Chondrocyte (in vitro differentiated cells): ENCODE data around the gene DCXR. TPM values are rescaled to one million over a fixed set of nuclear protein-coding genes. Genes with fewer than 3 reads are reported as not detected.

Source experiments
- DNase-seq: peaks from one replicate; pipeline ENCODE4 v3.0.0; 2021; ENCODE audit warnings: mixed read lengths, low spot score
- H3K27ac Mint-ChIP-seq: one replicate; pipeline ENCODE4 v1.8.0; 2021; ENCODE audit warnings: mild to moderate bottlenecking, moderate library complexity, mixed read lengths; ENCODE audit not compliant: unreplicated experiment
- H3K27me3 Mint-ChIP-seq: 2 replicates; pipeline ENCODE4 v1.8.0; 2021; ENCODE audit warnings: low read depth, mixed read lengths
- H3K36me3 Mint-ChIP-seq: 2 replicates; pipeline ENCODE4 v1.8.0; 2021; ENCODE audit warnings: low read depth, mixed read lengths
- H3K4me1 Mint-ChIP-seq: 2 replicates; pipeline ENCODE4 v1.8.0; 2021; ENCODE audit warnings: low read depth, mild to moderate bottlenecking, mixed read lengths
- H3K4me3 Mint-ChIP-seq: one replicate; pipeline ENCODE4 v1.8.0; 2021; ENCODE audit warnings: mild to moderate bottlenecking, moderate library complexity, mixed read lengths; ENCODE audit not compliant: unreplicated experiment
- H3K9me3 Mint-ChIP-seq: 2 replicates; pipeline ENCODE4 v1.8.0; 2021; ENCODE audit warnings: low read depth, mixed read lengths
- total RNA-seq: library from RNA; stranded (reverse); gene quantifications from 3 replicates; pipeline ENCODE4 v1.2.1, GENCODE V29; 2021
- TF ChIP-seq, protein P1 (sequence below): fragments of 200-600 bp; sonication (generic); IDR thresholded peaks from 2 replicates; pipeline ENCODE4 v1.5.0; 2021; ENCODE audit warnings: antibody characterized with exemption, mild to moderate bottlenecking, moderate library complexity

The DCXR gene
- total RNA-seq, 1 donor from 2014 or later = 59.8 TPM

DNA sequence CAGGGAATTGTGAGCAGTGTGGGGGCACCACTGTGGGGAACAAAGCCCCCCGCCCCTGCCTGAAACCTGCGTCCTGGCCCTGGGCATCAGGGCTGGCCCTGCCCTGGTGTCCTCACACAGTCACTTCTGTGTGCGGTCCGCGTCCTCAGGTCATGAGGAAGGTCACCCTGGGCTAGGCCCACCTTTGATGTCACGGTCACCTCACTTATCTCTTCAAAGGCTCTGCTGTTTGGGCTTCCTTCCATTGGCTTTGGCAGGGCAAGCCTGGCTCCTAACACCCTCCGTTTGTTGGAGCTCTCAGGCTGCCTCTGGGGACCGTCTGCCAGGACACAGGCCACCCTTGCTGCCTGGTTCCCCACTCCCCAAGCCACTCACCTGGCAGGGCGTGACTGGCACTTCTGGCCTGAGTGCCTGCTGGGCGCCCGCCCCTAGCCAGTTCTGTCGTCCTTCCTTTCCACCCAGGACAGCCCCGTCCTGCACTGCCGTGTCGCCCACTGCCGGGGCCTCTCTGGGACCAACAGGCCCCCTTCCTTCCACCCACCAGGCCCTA lies 23.6 kb downstream of the DCXR start:
- Mint-ChIP-seq H3K4me1 (no peaks in the 10 kb centered on the region), H3K4me3 (no peak overlapping the region), H3K9me3 (no peaks in the 10 kb centered on the region), H3K36me3 (no peaks in the 10 kb centered on the region), H3K27me3 (no peaks in the 10 kb centered on the region), H3K27ac (no peak overlapping the region)
- no peak for DNase-seq
- TF ChIP-seq, protein P1, sequence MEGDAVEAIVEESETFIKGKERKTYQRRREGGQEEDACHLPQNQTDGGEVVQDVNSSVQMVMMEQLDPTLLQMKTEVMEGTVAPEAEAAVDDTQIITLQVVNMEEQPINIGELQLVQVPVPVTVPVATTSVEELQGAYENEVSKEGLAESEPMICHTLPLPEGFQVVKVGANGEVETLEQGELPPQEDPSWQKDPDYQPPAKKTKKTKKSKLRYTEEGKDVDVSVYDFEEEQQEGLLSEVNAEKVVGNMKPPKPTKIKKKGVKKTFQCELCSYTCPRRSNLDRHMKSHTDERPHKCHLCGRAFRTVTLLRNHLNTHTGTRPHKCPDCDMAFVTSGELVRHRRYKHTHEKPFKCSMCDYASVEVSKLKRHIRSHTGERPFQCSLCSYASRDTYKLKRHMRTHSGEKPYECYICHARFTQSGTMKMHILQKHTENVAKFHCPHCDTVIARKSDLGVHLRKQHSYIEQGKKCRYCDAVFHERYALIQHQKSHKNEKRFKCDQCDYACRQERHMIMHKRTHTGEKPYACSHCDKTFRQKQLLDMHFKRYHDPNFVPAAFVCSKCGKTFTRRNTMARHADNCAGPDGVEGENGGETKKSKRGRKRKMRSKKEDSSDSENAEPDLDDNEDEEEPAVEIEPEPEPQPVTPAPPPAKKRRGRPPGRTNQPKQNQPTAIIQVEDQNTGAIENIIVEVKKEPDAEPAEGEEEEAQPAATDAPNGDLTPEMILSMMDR = no peak

DNA sequence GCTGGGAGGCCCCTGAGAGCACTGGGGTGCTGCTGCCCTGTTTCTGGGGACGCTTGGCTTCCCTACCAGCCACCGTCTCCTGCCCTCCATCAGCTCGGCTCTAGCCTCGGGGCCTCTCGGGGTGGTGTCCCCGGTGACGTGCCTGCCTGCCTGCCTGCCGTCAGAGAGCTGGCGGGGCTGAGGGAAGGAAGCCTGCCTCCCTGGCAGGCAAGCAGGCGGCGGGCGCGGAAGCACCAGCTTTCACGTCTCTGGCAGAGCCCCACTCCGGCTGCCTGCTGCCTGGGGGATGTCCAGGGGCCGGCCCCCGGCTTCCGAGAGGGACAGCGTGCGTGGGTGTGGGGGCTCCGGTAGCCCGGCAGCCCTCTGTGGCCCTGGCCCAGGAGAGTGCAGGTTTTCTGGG lies 24.2 kb downstream of the DCXR start:
- Mint-ChIP-seq H3K9me3 (no peaks in the 10 kb centered on the region), H3K4me1 (no peaks in the 10 kb centered on the region), H3K4me3 (no peak overlapping the region), H3K27me3 (no peaks in the 10 kb centered on the region), H3K36me3 (no peaks in the 10 kb centered on the region), H3K27ac (no peak overlapping the region)
- no peak for DNase-seq
- TF ChIP-seq, protein P1 = no peak

DNA sequence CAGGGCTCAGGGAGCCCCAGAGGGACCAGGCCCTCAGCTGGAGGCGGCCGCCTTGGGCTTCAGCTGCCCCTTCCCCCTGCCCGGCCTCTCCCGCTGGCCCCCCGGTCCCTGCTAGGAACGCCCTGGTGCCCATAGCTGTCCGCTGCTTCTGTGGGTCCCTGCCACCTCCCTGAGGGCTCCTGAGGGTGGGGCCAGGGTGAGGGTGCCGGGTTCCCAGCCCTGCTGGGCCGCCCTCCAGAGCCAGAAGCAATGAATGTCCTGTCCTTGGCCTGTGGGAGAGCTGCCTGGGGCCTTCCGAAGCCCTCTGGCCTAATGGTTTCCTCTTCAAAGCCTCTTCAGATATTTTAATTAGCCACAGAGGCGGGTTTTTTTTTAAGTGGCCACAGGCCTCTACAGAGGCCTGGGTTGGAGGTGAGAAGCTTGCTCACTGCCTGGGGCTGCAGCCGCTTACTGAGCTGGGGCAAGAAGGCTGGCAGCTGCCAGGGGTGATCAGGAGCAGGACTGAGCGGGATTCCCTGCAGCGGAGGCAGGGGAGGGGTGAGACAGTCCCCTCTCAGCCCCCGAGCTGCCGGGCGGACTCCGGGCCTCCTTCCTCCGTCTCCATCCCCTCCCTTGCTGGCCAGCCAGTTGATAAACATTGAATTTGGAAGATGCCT lies 24.7 kb downstream of the DCXR start:
- no peaks in the 10 kb centered on the region for H3K27me3 Mint-ChIP-seq
- H3K9me3 Mint-ChIP-seq = no peaks in the 10 kb centered on the region
- TF ChIP-seq, protein P1 = no peak
- H3K27ac Mint-ChIP-seq = no peak overlapping the region
- H3K36me3 Mint-ChIP-seq = no peaks in the 10 kb centered on the region
- DNase-seq = no peak
- H3K4me3 Mint-ChIP-seq = no peak overlapping the region
- H3K4me1 Mint-ChIP-seq = no peaks in the 10 kb centered on the region

DNA sequence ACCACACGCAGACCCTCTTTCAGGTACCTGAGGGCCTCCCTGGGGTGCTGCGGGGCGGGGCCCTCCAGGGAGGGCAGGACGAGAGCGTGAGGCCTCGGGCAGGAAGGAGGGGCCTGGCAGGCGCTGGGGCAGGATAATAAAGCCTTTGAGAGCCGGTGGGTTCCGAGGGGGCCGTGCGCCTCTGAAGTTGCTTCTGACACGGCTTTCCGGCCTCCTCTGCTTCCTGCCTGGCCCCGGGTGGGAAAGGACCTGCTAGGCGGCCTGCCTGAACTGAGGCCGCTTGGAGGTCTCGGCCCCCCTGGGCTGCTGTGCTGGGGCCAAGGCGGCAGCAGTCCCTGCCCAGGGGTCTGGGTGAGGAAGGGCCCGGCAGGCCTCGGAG lies 25.2 kb downstream of the DCXR start:
- DNase-seq = no peak
- no peak overlapping the region for H3K4me3 Mint-ChIP-seq

DNA sequence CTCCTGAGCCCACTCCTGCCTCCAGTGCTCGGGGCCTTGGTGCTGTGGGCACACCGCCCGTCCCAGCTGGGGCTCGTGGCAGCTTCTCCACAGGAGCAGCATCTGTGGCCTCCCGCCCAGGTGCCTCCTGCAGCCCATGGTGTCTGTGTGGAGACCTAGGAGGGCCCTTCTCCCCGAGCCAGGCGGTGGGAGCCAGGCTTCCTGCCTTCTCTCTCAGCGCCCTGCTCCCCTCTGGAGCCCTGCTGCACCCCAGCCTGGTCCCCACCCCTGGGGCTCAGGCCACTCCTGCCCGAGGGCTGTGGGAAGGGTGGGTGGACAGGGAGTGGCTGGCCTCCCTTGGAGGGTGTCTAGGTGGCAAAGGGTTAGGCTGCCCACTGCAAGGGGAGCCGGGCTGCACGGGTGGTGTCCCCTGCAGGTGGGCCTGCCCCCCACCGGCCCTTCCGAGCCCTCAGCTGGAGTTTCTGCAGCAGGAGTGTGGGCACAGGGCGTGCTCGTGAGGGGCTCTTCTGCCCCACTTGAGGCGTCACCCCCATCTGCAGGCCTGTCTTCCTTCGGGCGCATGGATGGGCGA lies 25.8 kb downstream of the DCXR start:
- Mint-ChIP-seq H3K4me1 (no peaks in the 10 kb centered on the region), H3K9me3 (no peaks in the 10 kb centered on the region), H3K27ac (no peak overlapping the region), H3K27me3 (no peaks in the 10 kb centered on the region), H3K36me3 (no peaks in the 10 kb centered on the region), H3K4me3 (no peak overlapping the region)
- DNase-seq = no peak
- TF ChIP-seq, protein P1 = no peak

More for the DNA sequence above, 25.2 kb downstream of the DCXR start:
- no peaks in the 10 kb centered on the region for H3K9me3 Mint-ChIP-seq
- H3K36me3 Mint-ChIP-seq = no peaks in the 10 kb centered on the region
- H3K4me1 Mint-ChIP-seq = no peaks in the 10 kb centered on the region
- H3K27ac Mint-ChIP-seq = no peak overlapping the region
- no peaks in the 10 kb centered on the region for H3K27me3 Mint-ChIP-seq
- TF ChIP-seq, protein P1 = no peak
